IPS-18c (cell line): ENCODE measurements around the gene LCE3A.
"Not testable (repeated sequence)": the region's sequence is repeated elsewhere in the genome, so short reads cannot be mapped to it uniquely, and the experiment has no call there.

Source experiments
- H3K4me3 ChIP-seq: 2 replicates; pipeline ENCODE4 v1.7.0; 2013; ENCODE audit warnings: low read depth, mild to moderate bottlenecking, low read length, moderate library complexity; ENCODE audit not compliant: insufficient read depth
- H3K9me3 ChIP-seq: one replicate; pipeline ENCODE4 v1.6.1; 2013; ENCODE audit warnings: mild to moderate bottlenecking, low read length, moderate library complexity; ENCODE audit not compliant: control insufficient read depth, insufficient read depth

LCE3A gene

GRCh38 chr1:152596986-152597385 is 25.9 kb downstream of the LCE3A start:
- Histone ChIP-seq H3K9me3 (peaks cover 6% of the 10 kb centered on the region), H3K4me3 (no peak overlapping the region)

- no peak overlapping the region for H3K4me3 ChIP-seq
Measured at GRCh38 chr1:152585586-152585985, 37.3 kb downstream of the LCE3A start.

GRCh38 chr1:152582647-152583046 is 40.3 kb downstream of the LCE3A start:
- Histone ChIP-seq H3K4me3 (no peak overlapping the region), H3K9me3 (peaks cover 13% of the 10 kb centered on the region)

More at GRCh38 chr1:152585586-152585985, 37.3 kb downstream of the LCE3A start:
- peaks cover 9% of the 10 kb centered on the region for H3K9me3 ChIP-seq

DNA sequence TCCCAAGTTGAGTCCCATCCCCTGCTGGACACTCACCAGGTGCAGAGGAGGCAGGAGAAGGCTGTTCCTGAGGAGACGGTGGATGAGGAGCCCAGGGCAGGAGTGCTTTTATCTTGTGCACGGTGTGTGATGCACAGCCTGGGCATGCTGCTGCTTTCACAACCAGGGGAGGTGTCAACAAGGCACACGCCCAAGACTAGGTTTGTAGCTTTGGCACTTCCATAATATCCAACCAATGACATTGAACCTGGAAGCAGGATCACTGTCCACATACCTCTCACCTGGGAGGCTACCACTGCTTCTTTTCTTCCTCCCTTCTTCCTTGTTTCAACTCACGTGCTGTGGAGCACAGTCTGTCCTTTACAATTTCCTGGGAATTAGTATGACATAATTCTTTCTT is 42.5 kb downstream of the LCE3A start, which contains the start of gene LCE3D:
LCE3D (minus strand) TSS at position 84 of the 400 bp plus-strand sequence. CDS start 580 bp downstream, outside the sequence.
- Histone ChIP-seq H3K9me3 (peaks cover 13% of the 10 kb centered on the region), H3K4me3 (no peak within 1 kb of the TSS; the same call in 1 of the 2 replicates)

DNA sequence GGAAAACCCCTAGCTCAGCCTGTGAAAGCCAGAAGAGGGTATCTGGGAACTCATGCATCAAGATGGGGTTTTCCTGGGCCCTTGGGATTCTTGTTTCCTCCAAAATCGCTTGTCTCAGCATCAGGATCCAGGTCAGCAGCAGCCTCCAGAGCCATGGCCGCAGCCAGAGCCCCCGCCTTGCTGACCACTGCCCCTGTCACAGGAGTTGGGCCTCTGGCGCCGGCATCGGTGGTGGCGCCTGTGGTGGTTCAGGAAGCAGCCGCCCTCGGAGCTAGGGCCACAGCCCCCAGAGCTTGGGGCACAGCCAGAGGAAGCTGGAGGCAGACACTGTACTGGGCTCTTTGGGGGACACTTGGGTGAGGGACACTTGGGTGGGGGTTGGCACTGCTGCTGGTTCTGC is 43.4 kb downstream of the LCE3A start:
- H3K9me3 ChIP-seq: peaks cover 11% of the 10 kb centered on the region
- not testable (repeated sequence) for H3K4me3 ChIP-seq

GRCh38 chr1:152577168-152577567 is 45.7 kb downstream of the LCE3A start:
- H3K4me3 ChIP-seq: no peak overlapping the region; the same call in 1 of the 2 replicates
- H3K9me3 ChIP-seq: peaks cover 9% of the 10 kb centered on the region
